Measurements from ENCODE around the gene TSPAN2. TPM values are rescaled to one million over a fixed set of nuclear protein-coding genes. Genes with fewer than 3 reads are reported as not detected.

The TSPAN2 gene
- total RNA-seq, 4 donors from 2014 or later = 3.0 to 6.6 (median 4.6) TPM

GRCh38 chr1:115074839-115075534 is 14.3 kb downstream of the TSPAN2 start:
- no peak for DNase-seq
- intact Hi-C loops (cut with DNase I) = no loop called here
- H3K4me1 ChIP-seq = no peaks in the 10 kb centered on the region

GRCh38 chr1:115073298-115074087 is 15.8 kb downstream of the TSPAN2 start:
- H3K36me3 ChIP-seq = no peaks in the 10 kb centered on the region
- DNase-seq = no peak
- no peaks in the 10 kb centered on the region for H3K9me3 ChIP-seq
- H3K27ac ChIP-seq = no peak overlapping the region
- H3K4me3 ChIP-seq (replicated peaks in 1 of 3) = no peak overlapping the region
- no peaks in the 10 kb centered on the region for H3K27me3 ChIP-seq
- WGBS, 2 donors = 78 to 82% methylated on average over 10 of the region's 10 CpGs
- TF ChIP-seq CTCF (IDR thresholded peaks at IDR 0.05) = no peak
- no peak for TF ChIP-seq POLR2A (IDR thresholded peaks at IDR 0.05)
- intact Hi-C loops (cut with DNase I) = no loop called here
- peaks cover 11% of the 10 kb centered on the region in 2 donors for H3K4me1 ChIP-seq

More at GRCh38 chr1:115074839-115075534, 14.3 kb downstream of the TSPAN2 start:
- Histone ChIP-seq H3K36me3 (no peaks in the 10 kb centered on the region), H3K27me3 (no peaks in the 10 kb centered on the region), H3K9me3 (no peaks in the 10 kb centered on the region), H3K27ac (no peak overlapping the region), H3K4me3 (replicated peaks in 1 of 3) (no peak overlapping the region)
- no peak for TF ChIP-seq CTCF (IDR thresholded peaks at IDR 0.05)
- WGBS, 2 donors = 76 to 78% methylated on average over 10 to 11 of the region's 11 CpGs

- intact Hi-C loops (cut with DNase I) = no loop called here
- Histone ChIP-seq H3K4me3 (replicated peaks in 1 of 3) (no peak overlapping the region), H3K4me1 (peaks cover 26 to 30% of the 10 kb centered on the region in 2 donors), H3K27me3 (no peaks in the 10 kb centered on the region), H3K9me3 (no peaks in the 10 kb centered on the region), H3K36me3 (no peaks in the 10 kb centered on the region), H3K27ac (no peak overlapping the region)
- no peak for TF ChIP-seq CTCF (IDR thresholded peaks at IDR 0.05)
- TF ChIP-seq POLR2A (IDR thresholded peaks at IDR 0.05) = no peak
- WGBS, 2 donors = 92 to 94% methylated on average over 6 of the region's 6 CpGs
- no peak for DNase-seq
Measured at GRCh38 chr1:115071012-115071664, 18.2 kb downstream of the TSPAN2 start.

- Histone ChIP-seq H3K27me3 (no peaks in the 10 kb centered on the region), H3K4me3 (replicated peaks in 1 of 3) (no peak overlapping the region), H3K36me3 (no peaks in the 10 kb centered on the region), H3K4me1 (peaks cover 26 to 30% of the 10 kb centered on the region in 2 donors), H3K27ac (peak overlapping the region in 2 of 3 donors; percentile 67 to 75), H3K9me3 (no peaks in the 10 kb centered on the region)
- 92 to 96% methylated on average over 7 of the region's 7 CpGs for WGBS, 2 donors
- no peak for DNase-seq
- intact Hi-C loops (cut with DNase I) = no loop called here
- TF ChIP-seq CTCF (IDR thresholded peaks at IDR 0.05) (no peak), POLR2A (IDR thresholded peaks at IDR 0.05) (no peak)
Measured at GRCh38 chr1:115069659-115070308, 19.5 kb downstream of the TSPAN2 start.
